ENCODE data around the gene YY1. TPM values are rescaled to one million over a fixed set of nuclear protein-coding genes. Genes with fewer than 3 reads are reported as not detected.

Gene YY1
- total RNA-seq, 1 donor: 53.1 TPM

- no peak for TF ChIP-seq CTCF (IDR thresholded peaks at IDR 0.05; ENCODE audit: insufficient read depth, low read depth, low read length)
- DNase-seq (ENCODE audit: low read depth): no peak
- no peak overlapping the region for H3K4me3 ChIP-seq (ENCODE audit: low read depth, low read length)
Observed at GRCh38 chr14:100215330-100215885, 23.5 kb upstream of the YY1 start.

GRCh38 chr14:100219126-100219785, 19.7 kb upstream of the YY1 start:
- TF ChIP-seq CTCF (IDR thresholded peaks at IDR 0.05; ENCODE audit: insufficient read depth, low read depth, low read length): no peak
- no peak overlapping the region for H3K4me3 ChIP-seq (ENCODE audit: low read depth, low read length)
- no peak for DNase-seq (ENCODE audit: low read depth)

- peak; percentile 69 for DNase-seq (ENCODE audit: low read depth)
- no peak for TF ChIP-seq CTCF (IDR thresholded peaks at IDR 0.05; ENCODE audit: insufficient read depth, low read depth, low read length)
- H3K4me3 ChIP-seq (ENCODE audit: low read depth, low read length): peak overlapping the region; percentile 59
Observed at GRCh38 chr14:100221533-100222223, 17.3 kb upstream of the YY1 start.

- no peak for DNase-seq (ENCODE audit: low read depth)
- H3K4me3 ChIP-seq (ENCODE audit: low read depth, low read length): peak overlapping the region; percentile 59
- TF ChIP-seq CTCF (IDR thresholded peaks at IDR 0.05; ENCODE audit: insufficient read depth, low read depth, low read length): no peak
Observed at GRCh38 chr14:100222224-100223093, 16.5 kb upstream of the YY1 start.

GRCh38 chr14:100223332-100224201, 15.4 kb upstream of the YY1 start:
- no peak for TF ChIP-seq CTCF (IDR thresholded peaks at IDR 0.05; ENCODE audit: insufficient read depth, low read depth, low read length)
- DNase-seq (ENCODE audit: low read depth): peak; percentile 79
- no peak overlapping the region for H3K4me3 ChIP-seq (ENCODE audit: low read depth, low read length)
